Mesenchymal stem cell (in vitro differentiated cells and primary cell): ENCODE results near the gene C21orf58.

ENCODE experiments used
- DNase-seq: peaks from one replicate; pipeline ENCODE4 v3.0.0-alpha.2; 2013
- H2AFZ ChIP-seq: one replicate; pipeline ENCODE4 v1.6.1; 2013; ENCODE audit warnings: low read depth, mild to moderate bottlenecking, control low read depth, inconsistent platforms, low read length, moderate library complexity
- H2AK5ac ChIP-seq: 2 replicates; pipeline ENCODE4 v1.6.1; 2013; ENCODE audit warnings: low read length, moderate library complexity, mild to moderate bottlenecking, inconsistent platforms; ENCODE audit not compliant: severe bottlenecking
- H2BK120ac ChIP-seq: one replicate; pipeline ENCODE4 v1.6.1; 2013; ENCODE audit warnings: low read depth, mild to moderate bottlenecking, inconsistent platforms, low read length, moderate library complexity
- H2BK12ac ChIP-seq, 2 experiments: one replicate each; pipeline ENCODE4 v1.6.1; 2013; ENCODE audit warnings: inconsistent platforms in 2 of 2, low read length in 2 of 2, mild to moderate bottlenecking in 2 of 2, moderate library complexity in 2 of 2, control low read depth in 1 of 2
- H2BK15ac ChIP-seq: one replicate; pipeline ENCODE4 v1.6.1; 2013; ENCODE audit warnings: mild to moderate bottlenecking, low read depth, inconsistent platforms; ENCODE audit not compliant: poor library complexity, severe bottlenecking
- H2BK5ac ChIP-seq: 2 replicates; pipeline ENCODE4 v1.6.1; 2013; ENCODE audit warnings: low read depth, mild to moderate bottlenecking, low read length, control low read depth, inconsistent platforms; ENCODE audit not compliant: poor library complexity, severe bottlenecking
- H3K14ac ChIP-seq, 2 experiments: one replicate each; pipeline ENCODE4 v1.6.1; 2013; ENCODE audit warnings: inconsistent platforms in 2 of 2, low read length in 2 of 2, control low read depth in 1 of 2, mild to moderate bottlenecking in 1 of 2, moderate library complexity in 1 of 2
- H3K18ac ChIP-seq, 2 experiments: one replicate each; pipeline ENCODE4 v1.6.1; 2013; ENCODE audit warnings: inconsistent platforms in 2 of 2, low read length in 2 of 2, control low read depth in 1 of 2, low read depth in 1 of 2, mild to moderate bottlenecking in 1 of 2
- H3K23ac ChIP-seq, 2 experiments: one replicate each; pipeline ENCODE4 v1.6.1; 2013; ENCODE audit warnings: inconsistent platforms in 2 of 2, low read length in 2 of 2, mild to moderate bottlenecking in 2 of 2, moderate library complexity in 2 of 2, control low read depth in 1 of 2
- H3K27ac ChIP-seq: 2 replicates; pipeline ENCODE4 v1.5.1; 2013; ENCODE audit warnings: mild to moderate bottlenecking, moderate library complexity, low read length, control low read depth, inconsistent platforms; ENCODE audit not compliant: poor library complexity, severe bottlenecking
- H3K27me3 ChIP-seq, 2 experiments: 2 replicates each; pipeline versions ENCODE4 v1.6.1 to v1.7.0; 2013; ENCODE audit warnings: low read length in 2 of 2, mild to moderate bottlenecking in 2 of 2, moderate library complexity in 2 of 2, control low read depth in 1 of 2, inconsistent platforms in 1 of 2; ENCODE audit not compliant: control insufficient read depth in 1 of 2, insufficient read depth in 1 of 2
- H3K36me3 ChIP-seq, 2 experiments: 2 replicates each; pipeline versions ENCODE4 v1.6.1 to v1.7.0; 2013; ENCODE audit warnings: low read length in 2 of 2, control low read depth in 1 of 2, inconsistent platforms in 1 of 2, low read depth in 1 of 2, mild to moderate bottlenecking in 1 of 2; ENCODE audit not compliant: insufficient read depth in 2 of 2, control insufficient read depth in 1 of 2
- H3K4ac ChIP-seq, 2 experiments: one replicate each; pipeline ENCODE4 v1.6.1; 2013; ENCODE audit warnings: inconsistent platforms in 2 of 2, low read length in 2 of 2, mild to moderate bottlenecking in 2 of 2, moderate library complexity in 2 of 2, control low read depth in 1 of 2, low read depth in 1 of 2
- H3K4me1 ChIP-seq: 2 replicates; pipeline ENCODE4 v1.6.1; 2013; ENCODE audit warnings: low read depth, low read length, control low read depth; ENCODE audit not compliant: control insufficient read depth, insufficient read depth
- H3K4me2 ChIP-seq: 2 replicates; pipeline ENCODE4 v1.6.1; 2013; ENCODE audit warnings: low read length, mild to moderate bottlenecking, inconsistent platforms; ENCODE audit not compliant: poor library complexity, severe bottlenecking
- H3K4me3 ChIP-seq, 2 experiments: 2 replicates each; pipeline versions ENCODE4 v1.5.1 to v1.7.0; 2013; ENCODE audit warnings: low read length in 2 of 2, mild to moderate bottlenecking in 2 of 2, control low read depth in 1 of 2, low read depth in 1 of 2; ENCODE audit not compliant: insufficient read depth in 1 of 2
- H3K79me1 ChIP-seq: replicated peaks from 2 replicates; pipeline ENCODE4 v1.6.1; 2013; ENCODE audit warnings: mild to moderate bottlenecking, control low read depth, low read length, inconsistent platforms; ENCODE audit not compliant: poor library complexity, severe bottlenecking
- H3K9ac ChIP-seq: 2 replicates; pipeline ENCODE4 v1.7.0; 2013; ENCODE audit warnings: mild to moderate bottlenecking, low read length, moderate library complexity
- H3K9me3 ChIP-seq: 2 replicates; pipeline ENCODE4 v1.7.0; 2013; ENCODE audit warnings: mild to moderate bottlenecking, low read length; ENCODE audit not compliant: control insufficient read depth
- H4K8ac ChIP-seq: one replicate; pipeline ENCODE4 v1.6.1; 2013; ENCODE audit warnings: inconsistent platforms, mild to moderate bottlenecking, low read length, moderate library complexity
- H4K91ac ChIP-seq: one replicate; pipeline ENCODE4 v1.6.1; 2013; ENCODE audit warnings: mild to moderate bottlenecking, low read length, inconsistent platforms
- WGBS: methylation state at CpG from one replicate; pipeline ENCODE4 v1.1.7; 2013; ENCODE audit warnings: mixed read lengths; 5-methylcytosine and 5-hydroxymethylcytosine counted together

Gene C21orf58

GRCh38 chr21:46295177-46295770, 28.4 kb downstream of the C21orf58 start:
- peak overlapping the region; percentile 76 for H3K27ac ChIP-seq

GRCh38 chr21:46294647-46295176, 29.0 kb downstream of the C21orf58 start:
- H3K9me3 ChIP-seq: no peaks in the 10 kb centered on the region
- peak overlapping the region; percentile 9 for H2BK5ac ChIP-seq
- no peak overlapping the region for H2BK120ac ChIP-seq
- peak overlapping the region; percentile 61 for H4K91ac ChIP-seq
- no peak overlapping the region for H3K23ac ChIP-seq
- peak overlapping the region; percentile 75 for H2AK5ac ChIP-seq
- peak overlapping the region; percentile 76 for H3K27ac ChIP-seq
- WGBS: 72% methylated on average over 6 of the region's 10 CpGs
- H3K14ac ChIP-seq: no peak overlapping the region
- peak overlapping the region; percentile 85 for H3K9ac ChIP-seq
- peaks cover 9% of the 10 kb centered on the region for H3K79me1 ChIP-seq
- no peak overlapping the region for H2AFZ ChIP-seq
- no peak overlapping the region for H2BK12ac ChIP-seq
- peak overlapping the region in 1 of 2 experiments; percentile 14 for H3K18ac ChIP-seq
- peak overlapping the region in 1 of 2 experiments; percentile 33 for H3K4me3 ChIP-seq
- H3K27me3 ChIP-seq: no peaks in the 10 kb centered on the region
- peak overlapping the region; percentile 51 for H3K4me2 ChIP-seq
- H4K8ac ChIP-seq: peak overlapping the region; percentile 80
- peaks cover 16 to 26% of the 10 kb centered on the region in 2 experiments for H3K36me3 ChIP-seq
- H3K4me1 ChIP-seq: peaks cover 16% of the 10 kb centered on the region
- H3K4ac ChIP-seq: peak overlapping the region in 1 of 2 experiments; percentile 13
- no peak overlapping the region for H2BK15ac ChIP-seq
- DNase-seq: peak; percentile 39

More at GRCh38 chr21:46295177-46295770, 28.4 kb downstream of the C21orf58 start:
- Histone ChIP-seq H3K4me3 (peak overlapping the region in 1 of 2 experiments; percentile 33), H2BK15ac (no peak overlapping the region), H2BK120ac (no peak overlapping the region), H3K4me2 (no peak overlapping the region), H3K4ac (peak overlapping the region in 1 of 2 experiments; percentile 13), H3K27me3 (no peaks in the 10 kb centered on the region), H3K9ac (peak overlapping the region; percentile 85), H2AFZ (no peak overlapping the region), H4K91ac (peak overlapping the region; percentile 61), H2BK5ac (peak overlapping the region; percentile 62), H3K9me3 (no peaks in the 10 kb centered on the region), H3K4me1 (peaks cover 14% of the 10 kb centered on the region), H3K18ac (peak overlapping the region in 1 of 2 experiments; percentile 14), H3K23ac (no peak overlapping the region), H3K79me1 (peaks cover 6% of the 10 kb centered on the region), H2AK5ac (peak overlapping the region; percentile 75), H3K14ac (peak overlapping the region in 1 of 2 experiments; percentile 64), H4K8ac (peak overlapping the region; percentile 80), H2BK12ac (no peak overlapping the region), H3K36me3 (peaks cover 13 to 27% of the 10 kb centered on the region in 2 experiments)
- no peak for DNase-seq
- WGBS: 66% methylated on average over 8 of the region's 9 CpGs

GRCh38 chr21:46291561-46291960, 32.1 kb downstream of the C21orf58 start:
- DNase-seq: no peak
- Histone ChIP-seq H3K27ac (no peak overlapping the region), H3K14ac (no peak overlapping the region), H4K91ac (no peak overlapping the region), H3K9me3 (no peaks in the 10 kb centered on the region), H2AFZ (no peak overlapping the region), H2BK120ac (no peak overlapping the region), H2AK5ac (no peak overlapping the region), H4K8ac (no peak overlapping the region), H3K79me1 (peaks cover 13% of the 10 kb centered on the region), H3K18ac (no peak overlapping the region), H2BK5ac (no peak overlapping the region), H3K4ac (no peak overlapping the region), H3K4me2 (no peak overlapping the region), H3K27me3 (no peaks in the 10 kb centered on the region), H2BK12ac (no peak overlapping the region), H3K9ac (no peak overlapping the region), H3K23ac (no peak overlapping the region), H3K4me3 (no peak overlapping the region), H3K4me1 (peaks cover 16% of the 10 kb centered on the region), H2BK15ac (no peak overlapping the region), H3K36me3 (peaks cover 10 to 22% of the 10 kb centered on the region in 2 experiments)
- 98% methylated on average over 2 of the region's 2 CpGs for WGBS

- Histone ChIP-seq H3K4ac (peak overlapping the region in 1 of 2 experiments; percentile 49), H3K27me3 (no peaks in the 10 kb centered on the region), H3K9ac (no peak overlapping the region), H4K91ac (no peak overlapping the region), H3K36me3 (peaks cover 10 to 24% of the 10 kb centered on the region in 2 experiments), H3K27ac (no peak overlapping the region), H2BK12ac (no peak overlapping the region), H2BK15ac (no peak overlapping the region), H2BK5ac (no peak overlapping the region), H3K4me2 (no peak overlapping the region), H3K14ac (peak overlapping the region in 1 of 2 experiments; percentile 41), H3K9me3 (no peaks in the 10 kb centered on the region), H3K79me1 (peaks cover 13% of the 10 kb centered on the region), H3K23ac (peak overlapping the region in 1 of 2 experiments; percentile 96), H3K4me3 (no peak overlapping the region), H3K4me1 (peaks cover 3% of the 10 kb centered on the region), H3K18ac (no peak overlapping the region), H2AFZ (no peak overlapping the region), H2AK5ac (no peak overlapping the region), H4K8ac (no peak overlapping the region), H2BK120ac (no peak overlapping the region)
- no peak for DNase-seq
- WGBS: 78% methylated on average over 6 of the region's 6 CpGs
Measured at GRCh38 chr21:46289655-46290179, 34.0 kb downstream of the C21orf58 start.
